Adrenal gland (tissue), 12 donors: ENCODE results near the gene FHIT. TPM values are rescaled to one million over a fixed set of nuclear protein-coding genes. Genes with fewer than 3 reads are reported as not detected.

Experiments
- DNase-seq, 7 donors: peaks; one replicate each; pipeline ENCODE4 v3.0.0-alpha.2; 2019 to 2020
- H3K27ac ChIP-seq, 5 donors: fragments of 200-600 bp; sonication (generic) in 4 of 5; 1 replicate in 3 of 5; 2 replicates in 2 of 5; pipeline versions ENCODE4 v1.5.1 to v1.8.0; 2016 to 2020; ENCODE audit warnings: mild to moderate bottlenecking in 1 of 5
- H3K27me3 ChIP-seq: fragments of 200-600 bp; 2 replicates; pipeline ENCODE4 v1.8.0; 2021
- H3K36me3 ChIP-seq, 2 donors: fragments of 200-600 bp; replicated peaks in 1 of 2; 1 replicate in 1 of 2; 2 replicates in 1 of 2; pipeline versions ENCODE4 v1.5.1 to v1.8.0; 2018 to 2022
- H3K4me1 ChIP-seq, 2 donors: fragments of 200-600 bp; replicated peaks in 1 of 2; 1 replicate in 1 of 2; 2 replicates in 1 of 2; pipeline versions ENCODE4 v1.5.1 to v1.8.0; 2018 to 2021
- H3K4me3 ChIP-seq, 4 donors: fragments of 200-600 bp; sonication (generic) in 3 of 4; one replicate each; pipeline ENCODE4 v1.5.1; 2016 to 2018
- H3K9me3 ChIP-seq, 3 donors: fragments of 200-600 bp; sonication (generic) in 1 of 3; replicated peaks in 1 of 3; 1 replicate in 2 of 3; 2 replicates in 1 of 3; pipeline versions ENCODE4 v1.5.1 to v1.8.0; 2016 to 2021
- POLR2A ChIP-seq, 2 donors: fragments of 450-650 bp; IDR thresholded peaks; one replicate each; pipeline ENCODE4 v1.6.1; 2017; ENCODE audit warnings: antibody characterized with exemption in 2 of 2, mild to moderate bottlenecking in 2 of 2, moderate library complexity in 1 of 2
- WGBS, 4 donors: extraction: QIAGEN DNeasy Blood & Tissue Kit in 2 of 4; methylation state at CpG; one replicate each; pipeline versions ENCODE4 v1.1.5 to v1.1.7; 2013 to 2017; 5-methylcytosine and 5-hydroxymethylcytosine counted together
- intact Hi-C, 2 donors: fragments of 100-400 bp; cut with DNase I; formaldehyde crosslinking; loops; one replicate each; pipeline versions ENCODE4 v1.14.1 to v1.15.0; 2022 to 2023
- polyA plus RNA-seq, 3 donors: library from polyadenylated mRNA; stranded (reverse); fragments of 200-250 nt in 2 of 3; fragments of 350-450 nt in 1 of 3; fragmentation: Illumina TruSeq in 1 of 3; extraction: RNeasy Lipid Tissue Mini Kit (QIAGEN cat#74804) in 1 of 3; gene quantifications; one replicate each; pipeline ENCODE4 v1.2.3, GENCODE V29; 2013 to 2014
- total RNA-seq, 9 donors: library from RNA; depleted of rRNA in 4 of 9; stranded (reverse); fragments of >200 nt in 4 of 9; fragments of 120-200 nt in 1 of 9; fragmentation: NEBNext Ultra II Directional in 1 of 9; extraction: Animal tissue kit (Norgen Biotek cat#: 25700) in 1 of 9; gene quantifications; one replicate each; pipeline versions ENCODE4 v1.1.0 to v1.2.4, GENCODE V29; 2013 to 2023
- TF ChIP-seq, protein P1 (sequence below), 6 experiments: fragments of 450-650 bp in 4 of 6; fragments of 200-600 bp in 2 of 6; sonication (generic) in 1 of 6; IDR thresholded peaks; 1 replicate in 5 of 6; 2 replicates in 1 of 6; pipeline versions ENCODE4 v1.5.1 to v1.8.0; 2016 to 2021; ENCODE audit warnings: antibody characterized with exemption in 6 of 6, mild to moderate bottlenecking in 2 of 6, moderate library complexity in 1 of 6
- donor health status: healthy with polysubstance abuse.
- donor health status: Bipolar disorder and iron deficiency.
- donor health status: DM: yes; HTN: yes; CAD: no.
- donor health status: DM: no; HTN: no; CAD: no.
- donor health status: DM: no; HTN: no; CAD: no.
- donor health status: DM: yes; HTN: yes; CAD: no.

The FHIT gene
- total and polyA plus RNA-seq, 12 donors: 14.1 to 43.9 (median 28.8) TPM

DNA sequence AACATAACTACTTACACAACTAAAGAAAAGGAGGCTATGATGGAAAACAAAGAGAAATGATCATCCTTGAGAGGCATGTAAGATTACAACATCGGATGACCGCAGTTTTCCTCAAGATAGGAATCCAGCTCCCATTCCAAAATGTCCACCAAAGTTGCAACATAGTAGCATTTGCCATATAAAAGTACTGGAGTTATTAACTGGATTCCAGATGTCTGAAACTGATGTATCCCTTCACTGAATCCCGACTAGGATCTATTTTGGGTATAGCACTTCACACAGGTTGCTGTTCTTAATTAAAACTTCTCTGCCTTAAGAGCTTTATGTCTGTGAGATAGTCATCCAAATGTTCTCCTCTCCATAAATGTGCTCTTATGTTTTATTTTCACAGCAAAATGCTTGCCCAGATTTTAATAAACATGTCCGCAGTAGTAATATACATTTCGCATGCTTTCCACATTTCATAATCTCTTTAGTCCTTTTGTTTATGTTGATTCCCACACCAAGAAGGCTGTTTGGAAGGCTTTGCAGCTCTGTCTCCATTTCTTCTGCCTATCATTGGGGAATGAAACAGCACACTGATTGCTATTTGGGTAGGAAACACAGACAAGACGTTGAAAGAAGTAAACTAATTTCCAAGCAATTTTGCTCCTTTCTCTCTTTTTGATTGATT is 1484.9 kb downstream of the FHIT start:
- Histone ChIP-seq H3K4me1 (no peaks in the 10 kb centered on the region), H3K4me3 (no peak overlapping the region), H3K27ac (no peak overlapping the region), H3K27me3 (no peaks in the 10 kb centered on the region), H3K9me3 (no peaks in the 10 kb centered on the region), H3K36me3 (no peaks in the 10 kb centered on the region)
- DNase-seq: no peak
- TF ChIP-seq, protein P1, sequence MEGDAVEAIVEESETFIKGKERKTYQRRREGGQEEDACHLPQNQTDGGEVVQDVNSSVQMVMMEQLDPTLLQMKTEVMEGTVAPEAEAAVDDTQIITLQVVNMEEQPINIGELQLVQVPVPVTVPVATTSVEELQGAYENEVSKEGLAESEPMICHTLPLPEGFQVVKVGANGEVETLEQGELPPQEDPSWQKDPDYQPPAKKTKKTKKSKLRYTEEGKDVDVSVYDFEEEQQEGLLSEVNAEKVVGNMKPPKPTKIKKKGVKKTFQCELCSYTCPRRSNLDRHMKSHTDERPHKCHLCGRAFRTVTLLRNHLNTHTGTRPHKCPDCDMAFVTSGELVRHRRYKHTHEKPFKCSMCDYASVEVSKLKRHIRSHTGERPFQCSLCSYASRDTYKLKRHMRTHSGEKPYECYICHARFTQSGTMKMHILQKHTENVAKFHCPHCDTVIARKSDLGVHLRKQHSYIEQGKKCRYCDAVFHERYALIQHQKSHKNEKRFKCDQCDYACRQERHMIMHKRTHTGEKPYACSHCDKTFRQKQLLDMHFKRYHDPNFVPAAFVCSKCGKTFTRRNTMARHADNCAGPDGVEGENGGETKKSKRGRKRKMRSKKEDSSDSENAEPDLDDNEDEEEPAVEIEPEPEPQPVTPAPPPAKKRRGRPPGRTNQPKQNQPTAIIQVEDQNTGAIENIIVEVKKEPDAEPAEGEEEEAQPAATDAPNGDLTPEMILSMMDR (IDR thresholded peaks at IDR 0.05): no peak
- TF ChIP-seq POLR2A (IDR thresholded peaks at IDR 0.05): no peak
- 87 to 92% (median 88%) methylated on average over 6 of the region's 6 CpGs for WGBS, 4 donors
- intact Hi-C loops: no loop called here

- Histone ChIP-seq H3K4me3 (no peak overlapping the region), H3K36me3 (no peaks in the 10 kb centered on the region), H3K9me3 (no peaks in the 10 kb centered on the region), H3K27me3 (no peaks in the 10 kb centered on the region), H3K4me1 (no peaks in the 10 kb centered on the region), H3K27ac (no peak overlapping the region)
- DNase-seq: no peak
- TF ChIP-seq, protein P1 (IDR thresholded peaks at IDR 0.05): no peak
- TF ChIP-seq POLR2A (IDR thresholded peaks at IDR 0.05): no peak
- intact Hi-C loops: no loop called here
- 81 to 88% (median 87%) methylated on average over 4 of the region's 4 CpGs for WGBS, 4 donors
Measured at GRCh38 chr3:59764171-59764570, 1487.1 kb downstream of the FHIT start.

DNA sequence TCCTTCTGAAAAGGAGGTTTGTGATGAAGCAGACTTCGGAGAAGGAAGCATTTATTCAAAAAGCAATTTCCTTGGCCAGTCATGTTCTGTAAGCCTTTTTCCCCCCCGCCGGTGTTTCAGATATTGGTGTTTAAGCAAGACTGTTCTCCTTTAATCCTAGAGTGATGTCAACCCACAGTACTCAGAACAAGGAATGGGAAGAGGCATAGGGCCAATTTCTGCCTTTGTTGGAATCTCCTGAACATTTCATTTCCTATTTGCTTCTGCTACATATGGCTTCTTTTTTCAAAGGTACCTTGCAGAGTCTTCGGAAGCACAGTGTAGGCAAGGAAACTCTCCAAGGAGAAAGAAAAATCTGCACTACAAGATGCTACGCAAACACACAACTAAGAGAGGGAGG is 1488.3 kb downstream of the FHIT start:
- Histone ChIP-seq H3K4me3 (no peak overlapping the region), H3K4me1 (no peaks in the 10 kb centered on the region), H3K36me3 (no peaks in the 10 kb centered on the region), H3K27ac (no peak overlapping the region), H3K9me3 (no peaks in the 10 kb centered on the region), H3K27me3 (no peaks in the 10 kb centered on the region)
- WGBS, 4 donors: 91 to 95% (median 94%) methylated on average over 5 of the region's 5 CpGs
- TF ChIP-seq, protein P1 (IDR thresholded peaks at IDR 0.05): no peak
- no peak for TF ChIP-seq POLR2A (IDR thresholded peaks at IDR 0.05)
- intact Hi-C loops: no loop called here
- no peak for DNase-seq

DNA sequence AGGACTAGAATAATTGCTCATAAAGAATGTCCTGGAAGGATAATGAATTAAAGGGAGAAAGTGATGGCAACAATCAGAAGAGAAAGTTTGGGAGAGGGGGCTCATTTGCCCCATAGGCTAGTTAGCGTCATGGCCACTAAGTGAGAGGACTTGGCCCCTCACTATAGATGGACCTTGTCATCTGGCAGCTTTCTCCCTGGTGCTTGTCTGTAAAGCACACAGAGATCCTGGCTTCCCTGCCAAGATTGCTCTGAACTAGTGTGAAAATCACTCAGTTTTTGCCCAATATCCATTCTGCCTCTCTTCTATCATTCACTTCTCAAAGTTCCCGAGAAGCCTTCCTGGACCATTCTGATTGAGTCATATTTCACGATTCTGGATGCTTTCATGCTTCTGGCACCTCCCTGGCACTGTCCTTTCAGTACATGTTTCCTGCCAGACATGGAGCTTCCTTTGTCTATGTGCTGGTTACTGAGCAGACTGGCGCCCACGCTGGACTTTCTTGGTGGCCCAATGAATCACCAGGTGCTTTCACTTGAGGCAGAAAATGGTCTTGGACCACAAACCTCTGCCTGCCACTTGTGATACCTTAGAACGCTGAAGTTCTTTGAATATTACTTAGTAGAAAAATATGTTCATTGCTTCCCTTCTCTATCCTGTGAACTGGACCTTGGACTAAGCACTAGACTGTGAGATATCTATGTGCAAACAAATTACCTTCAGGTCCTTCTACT is 1491.8 kb downstream of the FHIT start:
- 77 to 87% (median 84%) methylated on average over 6 of the region's 6 CpGs for WGBS, 4 donors
- Histone ChIP-seq H3K27ac (no peak overlapping the region), H3K4me1 (no peaks in the 10 kb centered on the region), H3K9me3 (no peaks in the 10 kb centered on the region), H3K27me3 (no peaks in the 10 kb centered on the region), H3K4me3 (no peak overlapping the region), H3K36me3 (no peaks in the 10 kb centered on the region)
- TF ChIP-seq, protein P1 (IDR thresholded peaks at IDR 0.05): no peak
- no peak for TF ChIP-seq POLR2A (IDR thresholded peaks at IDR 0.05)
- no peak for DNase-seq
- intact Hi-C loops: no loop called here
